SK-N-SH (cell line): ENCODE results near the gene ELP4. TPM values are rescaled to one million over a fixed set of nuclear protein-coding genes. Genes with fewer than 3 reads are reported as not detected.

Experiments
- CTCF ChIA-PET: fragments of 300-600, 350-600 bp; formaldehyde crosslinking; extraction: SDS; loops from one replicate; lab custom pipeline; 2021; lab: Yijun Ruan, JAX
- POLR2A ChIA-PET: fragments of 350-600 bp; sonication (Branson Sonifier 250); formaldehyde crosslinking; extraction: SDS; loops from one replicate; lab custom pipeline; 2020; ENCODE audit warnings: antibody characterized with exemption, inconsistent platforms; lab: Yijun Ruan, JAX
- DNase-seq: peaks from one replicate; pipeline ENCODE4 v3.0.0; 2012
- H2AFZ ChIP-seq: fragments of 200-600 bp; sonication (generic); 2 replicates; pipeline ENCODE4 v1.8.1; 2016; ENCODE audit warnings: antibody characterized with exemption, mild to moderate bottlenecking, low read depth
- H3F3A ChIP-seq: fragments of 200-600 bp; sonication (generic); replicated peaks from 2 replicates; pipeline ENCODE3; 2016; ENCODE audit warnings: antibody characterized with exemption, mild to moderate bottlenecking; ENCODE audit not compliant: insufficient read depth
- H3K27ac ChIP-seq, 2 experiments: fragments of 200-500 bp in 1 of 2; fragments of 200-600 bp in 1 of 2; sonication (Bioruptor generic) in 1 of 2; sonication (generic), shearing (Covaris generic) in 1 of 2; 2 replicates each; pipeline versions ENCODE4 v1.5.1 to v1.6.1; 2014 to 2016; ENCODE audit warnings: low read depth in 2 of 2, inconsistent platforms in 1 of 2, low read length in 1 of 2, mild to moderate bottlenecking in 1 of 2, mixed read lengths in 1 of 2
- H3K27me3 ChIP-seq: fragments of 200-600 bp; sonication (generic), shearing (Covaris generic); 2 replicates; pipeline ENCODE4 v1.6.1; 2016; ENCODE audit warnings: mixed run types; ENCODE audit not compliant: insufficient read depth
- H3K36me3 ChIP-seq, 2 experiments: fragments of 200-500 bp in 1 of 2; fragments of 200-600 bp in 1 of 2; sonication (Bioruptor generic) in 1 of 2; sonication (generic) in 1 of 2; replicated peaks in 1 of 2; 2 replicates each; pipeline versions ENCODE3 to v1.5.1; 2014 to 2016; ENCODE audit warnings: low read length in 1 of 2, mild to moderate bottlenecking in 1 of 2; ENCODE audit not compliant: insufficient read depth in 2 of 2, control insufficient read depth in 1 of 2
- H3K4me1 ChIP-seq, 2 experiments: fragments of 200-500 bp in 1 of 2; fragments of 200-600 bp in 1 of 2; sonication (Bioruptor generic) in 1 of 2; sonication (generic), shearing (Covaris generic) in 1 of 2; 2 replicates each; pipeline versions ENCODE4 v1.5.1 to v1.6.1; 2014 to 2016; ENCODE audit warnings: low read depth in 1 of 2, low read length in 1 of 2, mixed run types in 1 of 2; ENCODE audit not compliant: insufficient read depth in 2 of 2, control insufficient read depth in 1 of 2
- H3K4me2 ChIP-seq: fragments of 200-600 bp; sonication (generic), shearing (Covaris generic); 2 replicates; pipeline ENCODE4 v1.6.1; 2017; ENCODE audit warnings: mixed run types
- H3K4me3 ChIP-seq, 2 experiments: fragments of 200-500 bp in 1 of 2; fragments of 200-600 bp in 1 of 2; sonication (Bioruptor generic) in 1 of 2; sonication (generic), shearing (Covaris generic) in 1 of 2; 2 replicates each; pipeline versions ENCODE4 v1.5.1 to v1.8.1; 2014 to 2016; ENCODE audit warnings: low read depth in 2 of 2, inconsistent platforms in 1 of 2, low read length in 1 of 2, mild to moderate bottlenecking in 1 of 2, mixed read lengths in 1 of 2, moderate library complexity in 1 of 2
- H3K79me2 ChIP-seq: fragments of 200-600 bp; sonication (generic); 2 replicates; pipeline ENCODE4 v1.8.1; 2017; ENCODE audit warnings: mild to moderate bottlenecking; ENCODE audit not compliant: insufficient read depth
- H3K9ac ChIP-seq: fragments of 200-600 bp; sonication (generic); 2 replicates; pipeline ENCODE4 v1.6.1; 2017; ENCODE audit warnings: mixed run types
- H3K9me2 ChIP-seq: fragments of 200-600 bp; sonication (generic); 2 replicates; pipeline ENCODE4 v1.6.1; 2017; ENCODE audit warnings: mixed run types
- H3K9me3 ChIP-seq: fragments of 200-600 bp; sonication (generic); 2 replicates; pipeline ENCODE4 v1.6.1; 2017; ENCODE audit warnings: mixed run types, mild to moderate bottlenecking, moderate library complexity
- H4K20me1 ChIP-seq: fragments of 200-600 bp; sonication (generic); 2 replicates; pipeline ENCODE4 v1.6.1; 2017; ENCODE audit warnings: mild to moderate bottlenecking, mixed run types; ENCODE audit not compliant: insufficient read depth
- EP300 ChIP-seq, 2 experiments: IDR thresholded peaks; 2 replicates each; pipeline versions ENCODE4 v1.4.0 to v1.6.1; 2012; ENCODE audit warnings: borderline replicate concordance in 1 of 2, low read depth in 1 of 2, low read length in 1 of 2
- FOSL2 ChIP-seq: IDR thresholded peaks from 2 replicates; pipeline ENCODE4 v1.4.0; 2012; ENCODE audit warnings: low read depth, mild to moderate bottlenecking, moderate library complexity, borderline replicate concordance
- MEF2A ChIP-seq: IDR thresholded peaks from 2 replicates; pipeline ENCODE4 v1.4.0; 2012; ENCODE audit warnings: low read depth, borderline replicate concordance
- NFIC ChIP-seq: IDR thresholded peaks from 2 replicates; pipeline ENCODE4 v1.4.0; 2012; ENCODE audit warnings: borderline replicate concordance
- RAD21 ChIP-seq: IDR thresholded peaks from 2 replicates; pipeline ENCODE4 v1.6.1; 2012; ENCODE audit warnings: mild to moderate bottlenecking, low read length
- RFX5 ChIP-seq: IDR thresholded peaks from 2 replicates; pipeline ENCODE4 v1.6.1; 2012; ENCODE audit warnings: mild to moderate bottlenecking, improper control_type of control experiment, low read length
- RXRA ChIP-seq: IDR thresholded peaks from 2 replicates; pipeline ENCODE4 v1.4.0; 2012; ENCODE audit warnings: low read depth, mild to moderate bottlenecking, borderline replicate concordance
- SIN3A ChIP-seq: IDR thresholded peaks from 2 replicates; pipeline ENCODE4 v1.6.1; 2012; ENCODE audit warnings: low read depth, mild to moderate bottlenecking, low read length, moderate library complexity, borderline replicate concordance
- TAF1 ChIP-seq: IDR thresholded peaks from 2 replicates; pipeline ENCODE4 v1.6.1; 2012; ENCODE audit warnings: low read depth, mild to moderate bottlenecking, low read length, moderate library complexity, borderline replicate concordance
- WGBS: methylation state at CpG from one replicate; pipeline ENCODE4 v1.1.6; 2017; ENCODE audit warnings: low lambda C conversion rate; 5-methylcytosine and 5-hydroxymethylcytosine counted together
- polyA plus RNA-seq, 3 experiments: library from polyadenylated mRNA; depleted of rRNA; stranded (reverse); fragments of >200 nt; gene quantifications; 2 replicates each; pipeline ENCODE4 v1.2.3, GENCODE V29; 2012
- TF ChIP-seq, protein P1 (sequence below): fragments of 150-350 bp; IDR thresholded peaks from 2 replicates; pipeline ENCODE4 v1.6.1; 2016; ENCODE audit warnings: mild to moderate bottlenecking, low read depth, low read length
- TF ChIP-seq, protein P2 (sequence below): IDR thresholded peaks from 2 replicates; pipeline ENCODE4 v1.4.0; 2012; ENCODE audit warnings: low read depth

The ELP4 gene
- polyA plus RNA-seq, 1 of the 3 experiments (the other 2 are of a cell fraction): 7.0 TPM

DNA sequence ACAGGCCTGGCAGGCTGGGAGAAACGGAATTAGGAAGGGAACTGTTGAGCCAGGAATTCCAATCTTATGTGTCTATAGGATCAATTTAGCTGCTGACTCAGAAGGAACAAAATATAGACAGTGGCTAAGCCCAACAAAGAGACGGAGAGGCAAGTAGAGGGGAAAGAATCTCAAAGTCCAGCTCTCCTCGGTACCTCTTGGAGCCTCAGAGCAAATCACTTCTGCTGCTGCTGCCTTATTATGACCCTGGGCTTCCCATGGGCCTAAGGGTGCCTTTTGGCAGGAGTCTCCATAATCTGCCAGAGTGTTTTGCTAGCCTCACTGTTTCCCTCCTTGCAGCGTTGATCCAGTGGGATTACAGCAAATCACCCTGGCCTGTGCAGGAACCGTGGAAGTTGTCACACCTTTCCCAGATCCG is 269.8 kb downstream of the ELP4 start:
- CTCF ChIA-PET: no interaction called here
- WGBS: 53% methylated on average over 6 of the region's 6 CpGs
- peak overlapping the region; percentile 11; the same call in 1 of the 2 replicates for H3K9ac ChIP-seq

DNA sequence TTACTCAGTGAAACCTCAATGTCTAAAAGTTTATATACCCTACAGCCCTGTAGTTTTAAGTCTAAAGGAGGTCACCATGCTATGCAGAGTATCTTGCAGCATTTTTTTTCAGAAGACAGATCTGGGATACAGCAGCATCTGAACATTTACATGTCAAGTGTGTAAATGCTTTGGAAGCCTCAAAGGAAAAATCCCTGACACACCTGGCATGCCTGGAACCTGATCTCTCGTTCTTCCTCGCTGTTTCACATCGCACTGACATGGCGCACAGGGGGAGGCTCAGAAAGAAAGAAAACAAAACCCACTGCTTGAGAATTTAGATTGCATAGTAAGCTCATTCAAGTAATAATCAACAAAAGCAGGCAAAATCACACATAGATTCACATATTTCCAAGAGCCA is 270.5 kb downstream of the ELP4 start:
- peaks cover 3% of the 10 kb centered on the region for H3F3A ChIP-seq
- H3K4me3 ChIP-seq: no peak overlapping the region
- no peaks in the 10 kb centered on the region for H3K9me2 ChIP-seq
- no peaks in the 10 kb centered on the region for H3K27me3 ChIP-seq
- no peak overlapping the region for H3K27ac ChIP-seq
- TF ChIP-seq RXRA (no peak), NFIC (no peak), RFX5 (no peak), EP300 (IDR thresholded peaks at IDR 0.05; ENCODE audit: borderline replicate concordance in 1 of 2, low read depth in 1 of 2, low read length in 1 of 2) (no peak)
- TF ChIP-seq, protein P1, sequence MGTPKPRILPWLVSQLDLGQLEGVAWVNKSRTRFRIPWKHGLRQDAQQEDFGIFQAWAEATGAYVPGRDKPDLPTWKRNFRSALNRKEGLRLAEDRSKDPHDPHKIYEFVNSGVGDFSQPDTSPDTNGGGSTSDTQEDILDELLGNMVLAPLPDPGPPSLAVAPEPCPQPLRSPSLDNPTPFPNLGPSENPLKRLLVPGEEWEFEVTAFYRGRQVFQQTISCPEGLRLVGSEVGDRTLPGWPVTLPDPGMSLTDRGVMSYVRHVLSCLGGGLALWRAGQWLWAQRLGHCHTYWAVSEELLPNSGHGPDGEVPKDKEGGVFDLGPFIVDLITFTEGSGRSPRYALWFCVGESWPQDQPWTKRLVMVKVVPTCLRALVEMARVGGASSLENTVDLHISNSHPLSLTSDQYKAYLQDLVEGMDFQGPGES: no peak
- TF ChIP-seq, protein P2, sequence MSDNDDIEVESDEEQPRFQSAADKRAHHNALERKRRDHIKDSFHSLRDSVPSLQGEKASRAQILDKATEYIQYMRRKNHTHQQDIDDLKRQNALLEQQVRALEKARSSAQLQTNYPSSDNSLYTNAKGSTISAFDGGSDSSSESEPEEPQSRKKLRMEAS: no peak
- 93% methylated on average over 4 of the region's 4 CpGs for WGBS
- no peak for DNase-seq
- H3K79me2 ChIP-seq: no peaks in the 10 kb centered on the region
- H3K9ac ChIP-seq: no peak overlapping the region
- POLR2A ChIA-PET: no interaction called here
- CTCF ChIA-PET: no interaction called here
- no peaks in the 10 kb centered on the region for H3K9me3 ChIP-seq
- H3K4me1 ChIP-seq: peaks cover 0 to 10% of the 10 kb centered on the region in 2 experiments; a peak in 1 of 4 replicates
- no peaks in the 10 kb centered on the region for H4K20me1 ChIP-seq
- no peak overlapping the region for H2AFZ ChIP-seq
- no peaks in the 10 kb centered on the region for H3K36me3 ChIP-seq
- no peak overlapping the region for H3K4me2 ChIP-seq

More for the DNA sequence above, 269.8 kb downstream of the ELP4 start:
- Histone ChIP-seq H3K36me3 (no peaks in the 10 kb centered on the region), H4K20me1 (no peaks in the 10 kb centered on the region), H3K27me3 (no peaks in the 10 kb centered on the region), H3K27ac (peak overlapping the region in 1 of 2 experiments; percentile 48; a peak in 2 of 4 replicates), H3K4me1 (peaks cover 0 to 10% of the 10 kb centered on the region in 2 experiments; a peak in 1 of 4 replicates), H3K9me3 (no peaks in the 10 kb centered on the region), H3K9me2 (no peaks in the 10 kb centered on the region), H3K4me3 (no peak overlapping the region), H3K79me2 (no peaks in the 10 kb centered on the region), H3F3A (peaks cover 3% of the 10 kb centered on the region), H3K4me2 (peak overlapping the region; percentile 62), H2AFZ (peak overlapping the region; percentile 86; the same call in 1 of the 2 replicates)
- no peak for DNase-seq
- POLR2A ChIA-PET: no interaction called here
- TF ChIP-seq SIN3A (no peak), MEF2A (peak; percentile 91), FOSL2 (peak; percentile 49; the same call in 1 of the 2 replicates)

DNA sequence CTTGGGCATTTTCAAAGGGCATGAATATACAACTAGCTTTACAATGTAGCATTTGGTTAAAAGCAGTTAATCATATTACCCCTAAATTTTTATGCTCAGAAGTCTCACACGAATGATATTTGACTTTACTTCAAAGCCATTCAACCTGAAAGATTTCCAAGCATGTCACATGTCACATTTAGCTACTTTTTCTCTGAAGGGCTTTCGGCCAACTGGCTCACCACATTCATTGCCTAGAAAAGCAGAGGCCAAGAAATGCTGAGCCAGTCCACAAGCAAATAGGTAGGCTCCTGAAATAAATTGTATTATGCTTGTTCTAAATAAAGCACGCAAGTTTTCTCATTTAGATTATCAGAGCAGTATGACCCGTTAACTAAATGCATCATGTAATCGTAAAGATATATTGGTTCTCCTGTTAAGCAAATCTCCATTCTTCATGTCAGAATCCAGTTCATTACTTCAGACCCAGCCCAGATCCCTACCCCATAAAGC is 271.0 kb downstream of the ELP4 start:
- no peak for DNase-seq
- Histone ChIP-seq H3K27me3 (no peaks in the 10 kb centered on the region), H3K9me3 (no peaks in the 10 kb centered on the region), H3K79me2 (no peaks in the 10 kb centered on the region), H3K4me2 (no peak overlapping the region), H3F3A (peaks cover 3% of the 10 kb centered on the region), H3K9ac (no peak overlapping the region), H3K36me3 (no peaks in the 10 kb centered on the region), H3K27ac (no peak overlapping the region), H4K20me1 (no peaks in the 10 kb centered on the region), H3K9me2 (no peaks in the 10 kb centered on the region), H2AFZ (no peak overlapping the region), H3K4me1 (peaks cover 0 to 10% of the 10 kb centered on the region in 2 experiments; a peak in 1 of 4 replicates), H3K4me3 (no peak overlapping the region)
- TF ChIP-seq RAD21 (no peak), TAF1 (no peak), EP300 (IDR thresholded peaks at IDR 0.05; ENCODE audit: borderline replicate concordance in 1 of 2, low read depth in 1 of 2, low read length in 1 of 2) (no peak)
- TF ChIP-seq, protein P2: no peak
- WGBS: 76% methylated on average over 5 of the region's 5 CpGs
- CTCF ChIA-PET: no interaction called here
- POLR2A ChIA-PET: no interaction called here
